ENCODE measurements around the gene CDK9.
A peak's percentile ranks its signal among the peaks of the same experiment; 100 is the strongest.

The CDK9 gene

DNA sequence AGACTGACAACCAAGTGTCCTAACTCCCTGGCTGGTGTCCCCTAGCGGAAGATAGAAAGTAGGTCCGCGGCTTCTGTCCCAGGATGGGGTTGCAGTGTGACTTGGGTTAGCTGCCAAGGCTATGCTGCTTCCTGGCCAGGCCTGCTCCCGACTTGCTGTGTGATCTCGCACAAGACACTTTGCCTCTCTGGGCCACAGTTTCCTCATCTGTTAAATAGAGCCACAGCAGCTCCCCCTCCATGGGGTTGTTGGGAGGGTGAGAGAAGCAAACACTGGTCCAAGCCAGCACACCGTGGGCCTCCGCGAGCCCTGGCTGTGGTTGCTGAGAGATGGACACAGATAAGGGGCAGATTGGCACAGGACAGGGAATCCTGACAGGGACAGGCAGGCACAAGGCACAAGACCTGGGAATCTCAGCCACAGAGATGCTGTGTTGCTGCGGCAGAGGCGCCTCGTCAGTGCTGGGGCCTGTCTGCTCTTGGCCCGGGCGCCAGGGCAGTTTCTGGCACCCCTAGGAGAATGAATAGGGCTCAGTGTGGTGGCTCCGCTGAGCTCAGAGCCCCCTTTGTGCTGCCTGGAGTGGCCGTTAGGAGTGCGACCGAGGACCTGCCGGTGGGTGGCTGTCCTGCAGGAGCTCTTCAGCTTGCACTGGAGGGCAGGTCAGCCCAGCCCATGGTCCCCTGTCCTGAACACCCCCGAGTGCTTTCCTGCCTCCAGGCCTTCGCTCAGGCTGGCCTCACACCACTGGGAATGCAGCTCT is 5.5 kb upstream of the CDK9 start:
- DNase-seq, result no peak

GRCh38 chr9:127780909-127781308 is 4.9 kb upstream of the CDK9 start:
- peak; percentile 59 to 83 (median 78) for DNase-seq

DNA sequence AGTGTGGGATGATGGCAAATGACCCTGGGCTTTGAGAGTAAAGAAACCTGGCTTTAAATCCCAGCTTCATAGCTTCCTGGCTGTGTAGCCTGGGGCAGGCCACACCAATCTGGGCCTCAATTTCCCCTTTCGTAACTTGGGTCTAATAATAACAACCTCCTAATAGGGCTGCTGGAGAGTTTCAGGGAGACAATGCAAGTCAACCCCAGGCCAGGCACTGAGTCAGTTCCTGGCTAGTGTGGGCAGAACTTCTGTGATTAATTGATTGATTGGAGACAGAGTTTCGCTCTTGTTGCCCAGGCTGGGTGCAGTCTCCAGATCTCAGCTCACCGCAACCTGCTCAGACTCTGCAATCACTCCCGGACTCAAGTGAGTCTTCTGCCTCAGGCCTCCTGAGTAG is 4.0 kb upstream of the CDK9 start:
- DNase-seq, result peak in 1 of 4 experiments; percentile 34

DNA sequence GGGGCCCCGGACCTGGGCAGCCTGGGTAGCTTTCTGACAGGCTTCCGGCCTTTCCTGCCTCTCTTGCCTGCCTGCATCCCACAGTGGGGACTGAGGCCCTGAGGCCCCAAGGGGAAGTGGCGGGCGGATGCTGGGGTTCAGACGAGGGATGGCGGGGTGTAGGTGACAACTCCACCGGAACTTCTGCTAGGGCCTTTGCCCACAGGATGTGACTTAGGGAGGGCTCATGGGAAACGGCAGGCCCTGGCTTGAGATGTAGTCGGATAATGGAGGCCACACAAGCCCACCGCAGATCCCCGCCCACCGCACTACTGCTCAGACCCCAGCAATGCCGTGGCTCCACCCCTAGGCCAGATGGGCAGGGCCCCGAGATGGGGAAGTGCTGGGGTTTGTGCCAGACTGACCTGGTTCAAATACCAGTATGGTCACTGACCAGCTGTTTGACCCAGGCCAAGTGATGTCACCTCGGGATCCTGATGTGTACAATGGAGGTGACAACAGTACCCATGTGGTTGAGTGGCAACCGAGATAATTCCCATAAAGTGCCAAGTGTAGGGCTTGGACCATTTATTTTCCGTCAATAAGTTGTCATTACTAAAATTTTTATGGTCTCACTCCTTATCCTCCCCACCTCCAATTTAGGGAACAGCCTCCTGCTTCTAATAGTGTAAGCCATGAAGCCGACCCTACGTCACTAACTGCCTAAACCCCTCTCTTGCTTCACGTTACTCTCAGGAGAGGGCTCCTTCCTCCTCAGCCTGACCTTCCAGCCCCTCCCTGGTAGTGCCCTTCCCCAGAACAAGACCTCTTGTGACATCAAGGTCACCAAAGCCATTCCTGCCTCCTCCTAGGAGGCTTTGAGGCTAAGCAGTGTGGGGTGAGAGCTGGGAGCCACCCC is 2.5 kb upstream of the CDK9 start:
- DNase-seq, result peak; percentile 69 to 82 (median 80)

DNA sequence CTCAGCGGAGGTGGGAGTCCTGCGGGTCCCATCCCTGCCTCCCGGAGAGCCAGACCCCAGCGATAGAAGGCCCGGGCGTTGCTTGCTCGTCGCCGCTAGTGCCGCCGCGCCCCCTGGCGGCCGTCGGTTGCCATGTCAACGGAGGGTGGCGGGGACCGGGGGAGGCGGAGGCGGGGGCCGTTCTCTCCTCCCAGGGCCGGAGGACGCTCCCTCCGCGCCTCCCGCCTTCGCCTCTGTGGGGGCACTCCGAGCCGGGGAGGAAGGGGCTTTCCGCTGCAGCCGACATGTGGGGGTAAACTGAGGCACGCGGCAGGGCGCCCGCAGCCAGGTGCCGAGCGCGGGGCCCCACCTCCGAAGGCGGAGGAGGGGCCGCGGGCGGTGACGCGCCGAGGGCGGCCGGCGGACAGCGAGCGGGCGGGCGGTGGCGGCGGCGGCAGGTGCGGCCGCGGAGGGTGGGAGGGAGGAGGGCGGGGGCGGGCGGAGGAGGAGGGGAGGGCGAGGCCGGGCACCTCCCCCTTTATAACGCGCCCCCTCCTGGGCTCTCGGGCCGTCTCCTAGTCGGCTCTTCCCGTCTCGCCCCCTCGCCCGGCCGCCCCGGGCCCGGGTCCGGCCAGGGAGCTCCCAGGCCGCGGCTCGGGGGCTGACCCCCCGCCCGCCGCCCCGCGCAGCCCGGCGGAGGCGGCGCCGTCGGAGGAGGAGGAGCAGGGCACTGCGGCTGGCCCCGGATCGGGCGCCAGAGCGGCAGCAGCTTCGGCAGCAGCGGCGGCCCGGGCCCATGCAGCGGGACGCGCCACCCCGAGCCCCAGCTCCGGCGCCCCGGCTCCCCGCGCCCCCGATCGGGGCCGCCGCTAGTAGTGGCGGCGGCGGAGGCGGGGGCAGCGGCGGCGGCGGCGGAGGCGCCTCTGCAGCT is 556 bp upstream of the CDK9 start:
- DNase-seq, result peak; percentile 80 to 93 (median 90)

DNA sequence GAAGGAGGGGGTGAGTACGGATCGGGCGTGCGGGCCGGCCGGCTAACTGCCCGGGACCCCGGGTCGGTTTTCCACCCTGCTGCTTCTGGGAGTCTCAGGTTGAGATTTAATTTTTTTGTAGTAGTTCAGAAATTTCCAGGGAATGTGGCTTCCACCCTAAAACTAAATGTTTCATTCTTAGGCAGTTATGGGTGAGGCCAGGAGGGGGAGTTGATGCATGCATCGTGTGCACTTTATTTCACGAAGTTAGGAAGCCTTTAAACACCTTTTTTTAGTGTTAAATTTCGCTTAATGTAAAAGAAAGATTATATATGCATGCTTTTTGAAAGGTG is 905 bp downstream of the CDK9 start:
- DNase-seq, result no peak

DNA sequence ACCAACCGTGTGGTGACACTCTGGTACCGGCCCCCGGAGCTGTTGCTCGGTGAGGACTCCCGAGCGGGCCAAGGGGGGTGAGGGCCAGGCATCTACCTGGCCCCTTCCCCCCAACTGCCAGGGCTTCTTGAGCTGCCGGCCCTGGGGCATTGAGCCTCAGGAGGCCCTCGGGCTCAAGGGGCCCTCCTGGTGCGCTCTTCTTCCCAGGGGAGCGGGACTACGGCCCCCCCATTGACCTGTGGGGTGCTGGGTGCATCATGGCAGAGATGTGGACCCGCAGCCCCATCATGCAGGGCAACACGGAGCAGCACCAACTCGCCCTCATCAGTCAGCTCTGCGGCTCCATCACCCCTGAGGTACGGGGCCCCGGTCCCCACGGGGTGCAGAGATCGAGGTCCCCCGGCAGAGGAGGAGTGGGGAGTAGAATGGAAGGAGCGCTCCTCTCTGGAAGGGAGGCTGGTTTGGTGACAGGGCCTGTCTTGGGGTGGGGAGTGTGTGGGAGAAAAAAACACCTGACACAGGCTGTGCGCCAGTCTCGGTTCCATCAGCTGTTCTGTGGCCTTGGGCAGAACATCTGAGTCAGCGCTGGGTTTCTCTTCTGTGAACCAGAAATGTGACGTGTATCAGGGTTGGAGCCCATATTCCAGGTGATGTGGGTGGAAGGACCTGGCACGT is 2.6 kb downstream of the CDK9 start:
- no peak for DNase-seq

GRCh38 chr9:127789179-127789578 is 3.3 kb downstream of the CDK9 start:
- DNase-seq, result no peak

- no peak for DNase-seq
Measured at GRCh38 chr9:127790094-127790855, 4.4 kb downstream of the CDK9 start.

GRCh38 chr9:127791085-127791484 is 5.3 kb downstream of the CDK9 start:
- DNase-seq, result no peak

DNA sequence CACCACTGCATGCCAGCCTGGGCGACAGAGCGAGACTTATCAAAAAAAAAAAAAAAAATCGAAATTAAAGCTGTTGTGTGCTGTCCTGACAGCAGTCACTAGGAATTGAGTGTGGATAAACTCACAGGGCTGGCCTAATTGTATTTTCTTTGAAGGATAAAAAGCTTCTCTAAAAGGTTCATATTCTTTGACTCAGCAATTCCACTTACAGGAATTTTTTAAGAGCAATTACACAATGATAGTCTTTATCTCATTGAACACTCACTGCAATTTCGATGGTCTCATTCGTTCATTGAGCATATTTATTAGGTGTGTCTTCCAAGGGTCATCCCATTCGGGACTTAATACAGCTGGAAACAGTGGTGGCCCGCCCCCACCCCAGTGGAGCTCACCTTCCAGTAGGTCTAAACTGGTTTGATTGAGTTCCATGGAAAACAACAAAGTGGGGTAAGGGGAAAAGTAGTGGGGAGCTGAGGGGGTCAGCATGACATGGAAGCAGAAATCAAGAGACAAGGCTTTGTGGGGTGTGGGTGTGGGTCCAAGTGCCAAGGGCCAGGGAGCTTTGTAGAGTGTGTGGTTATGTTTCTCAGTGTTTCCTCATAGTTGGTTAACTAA is 6.7 kb downstream of the CDK9 start:
- no peak for DNase-seq

DNA sequence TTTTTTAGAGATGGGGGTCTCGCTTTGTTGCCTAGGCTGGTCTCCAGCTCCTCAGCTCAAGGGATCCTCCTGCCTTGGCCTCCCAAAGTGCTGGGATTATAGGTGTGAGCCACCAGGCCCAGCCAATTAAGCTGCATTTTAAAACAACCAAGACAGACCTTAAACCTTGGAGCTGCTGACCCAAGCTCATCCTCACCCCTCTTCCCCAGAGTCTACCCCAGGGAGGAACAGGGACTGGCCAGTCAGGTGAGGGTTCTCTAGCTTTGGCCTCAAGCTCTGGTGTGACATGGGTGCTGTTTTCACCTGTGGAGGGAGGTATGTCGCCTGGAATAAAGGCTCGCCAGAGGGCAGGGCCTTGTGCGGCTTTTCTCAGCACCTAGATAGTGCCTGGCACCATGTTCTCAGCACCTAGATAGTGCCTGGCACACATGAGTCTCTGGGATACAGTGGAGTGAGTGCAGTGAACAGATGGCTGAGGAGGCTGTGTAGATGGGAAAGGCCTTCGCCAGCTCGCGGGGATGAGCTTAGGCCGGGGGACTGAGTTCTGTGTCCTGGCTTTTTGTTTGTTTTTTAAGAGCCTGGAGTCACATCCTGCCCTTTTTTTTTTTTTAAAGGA is 7.4 kb downstream of the CDK9 start:
- DNase-seq, result peak in 1 of 4 experiments; percentile 1

- DNase-seq, result no peak
Measured at GRCh38 chr9:127794001-127794791, 8.4 kb downstream of the CDK9 start.

DNA sequence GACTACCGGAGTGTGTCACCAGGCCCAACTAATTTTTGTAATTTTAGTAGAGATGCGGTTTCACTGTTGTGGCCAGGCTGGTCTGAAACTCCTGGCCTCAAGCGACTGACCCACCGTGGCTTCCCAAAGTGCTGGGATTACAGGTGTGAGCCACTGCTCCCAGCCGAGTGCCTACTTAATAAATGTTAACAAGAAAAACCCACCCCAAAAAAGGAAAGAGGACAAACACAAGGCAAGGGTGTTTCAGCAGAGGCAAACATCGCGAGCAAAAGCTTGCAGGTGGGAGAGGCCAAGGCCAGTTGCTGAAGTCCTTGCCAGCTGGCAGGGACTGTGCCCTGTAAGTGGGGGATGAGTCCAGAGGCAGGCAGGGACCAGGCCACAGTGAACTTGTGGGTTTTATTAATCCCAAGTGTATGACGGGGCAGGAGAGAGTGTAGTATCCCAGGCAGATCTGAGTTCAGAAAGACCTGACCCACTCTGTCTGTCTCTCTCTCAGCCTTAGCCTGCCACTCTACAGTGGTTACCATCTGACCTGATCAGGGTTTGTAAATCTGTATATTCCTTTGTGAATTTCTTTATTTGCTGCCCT is 10.5 kb downstream of the CDK9 start:
- no peak for DNase-seq

DNA sequence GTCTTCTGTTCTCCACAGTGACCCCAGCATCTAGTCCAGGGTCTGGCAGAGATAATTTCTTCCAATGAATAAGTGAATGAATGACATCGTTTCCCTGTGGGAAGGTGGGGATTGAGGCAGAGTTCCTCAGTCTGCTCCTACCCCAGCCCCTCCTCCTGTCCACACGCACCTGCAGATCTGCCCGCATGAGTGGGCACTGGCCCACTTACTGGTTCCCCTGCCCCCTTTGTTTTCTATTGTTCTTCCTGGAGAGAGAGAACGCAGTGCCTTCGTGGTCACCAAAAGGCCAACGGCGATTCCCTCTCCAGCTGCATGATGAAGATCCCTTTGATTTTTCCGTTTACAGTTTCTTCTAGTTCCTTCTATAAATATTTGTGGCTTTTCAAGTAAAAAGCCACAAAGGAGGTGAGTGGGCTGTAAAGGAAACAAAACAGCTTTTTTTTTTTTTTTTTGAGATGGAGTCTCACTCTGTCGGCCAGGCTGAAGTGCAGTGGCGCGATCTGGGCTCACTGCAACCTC is 11.1 kb downstream of the CDK9 start:
- peak in 1 of 4 experiments; percentile 51 for DNase-seq

DNA sequence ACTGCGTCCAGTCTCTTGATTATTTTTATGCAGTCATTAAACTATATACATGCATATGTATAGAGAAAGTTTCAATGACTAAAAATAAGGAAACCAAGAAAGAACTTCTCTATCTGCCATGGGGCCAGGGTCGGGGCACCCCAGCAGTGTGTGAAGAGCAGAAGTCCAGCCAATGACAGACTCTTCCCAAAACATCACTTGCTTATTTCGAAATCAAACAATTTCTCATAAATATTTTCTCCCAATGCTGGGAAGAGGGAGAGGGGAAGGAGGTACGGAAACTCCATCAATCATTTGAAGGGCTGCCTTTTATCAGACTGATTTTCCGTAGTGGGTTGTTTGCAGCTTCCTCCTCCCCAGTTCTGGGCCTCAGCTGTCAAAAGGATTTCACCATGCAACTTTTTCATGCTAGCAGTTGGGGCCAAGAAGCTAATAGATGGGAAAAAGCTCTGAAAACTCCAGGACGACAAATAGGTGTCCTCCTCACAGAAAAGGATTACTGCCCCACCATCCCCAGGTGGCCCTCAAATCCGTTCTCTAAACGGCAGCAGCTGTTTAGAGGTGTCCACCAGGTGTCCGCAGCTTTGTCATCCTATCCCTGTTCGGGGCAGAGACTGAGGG is 16.2 kb downstream of the CDK9 start:
- DNase-seq, result peak; percentile 64 to 84 (median 82)

- DNase-seq, result peak; percentile 83 to 95 (median 91)
Measured at GRCh38 chr9:127802576-127803443, 17.0 kb downstream of the CDK9 start, which contains the start of gene FPGS. FPGS (plus strand) TSS chr9:127802882; CDS start chr9:127802925, 43 bp downstream.

Measured in suppressor macrophage (primary cell).